Measurements from ENCODE around the gene PTMS. TPM values are rescaled to one million over a fixed set of nuclear protein-coding genes. Genes with fewer than 3 reads are reported as not detected.

The PTMS gene
- total RNA-seq, 2 experiments from 2014 or later: 7.8 to 9.8 TPM

GRCh38 chr12:6764011-6764828 is 1.9 kb upstream of the PTMS start:
- ChIA-PET CTCF (ENCODE audit: unreplicated experiment) (no interaction called here), POLR2A (interaction anchor here (1.7 kb wide), 1 partner anchor 76 kb away, joined by 6 read pairs; no protein-coding TSS in a partner anchor)
- H3K79me2 ChIP-seq (ENCODE audit: insufficient read depth, low read depth, low read length): no peaks in the 10 kb centered on the region
- TF ChIP-seq CTCF (conservative IDR thresholded peaks at IDR 0.05; ENCODE audit: low read length) (no peak), EZH2phosphoT487 (IDR thresholded peaks at IDR 0.05; ENCODE audit: borderline replicate concordance, low read depth, low read length) (no peak)
- H3K4me1 ChIP-seq (ENCODE audit: insufficient read depth, low read length, poor library complexity, severe bottlenecking): peaks cover 33% of the 10 kb centered on the region
- no peaks in the 10 kb centered on the region for H3K36me3 ChIP-seq (ENCODE audit: insufficient read depth, low read length)
- no TSS peak for BruUV-seq (replicated peaks)
- no peak overlapping the region for H3K27ac ChIP-seq (ENCODE audit: low read depth, low read length, poor library complexity, severe bottlenecking)
- H3K4me2 ChIP-seq (ENCODE audit: low read length): peak overlapping the region; percentile 68
- DNase-seq (ENCODE audit: low spot score): peak; percentile 90
- no peaks in the 10 kb centered on the region for H3K9me2 ChIP-seq (ENCODE audit: insufficient read depth, low read length)
- H3K9me3 ChIP-seq (ENCODE audit: low read length): no peaks in the 10 kb centered on the region
- no peaks in the 10 kb centered on the region for H4K20me1 ChIP-seq (ENCODE audit: insufficient read depth, low read length)
- intact Hi-C loops (cut with micrococcal nuclease; ENCODE audit: unreplicated experiment): no loop called here
- peak overlapping the region; percentile 54; the same call in 1 of the 2 replicates for H2AFZ ChIP-seq (ENCODE audit: low read length)
- peak overlapping the region; percentile 43 for H3K4me3 ChIP-seq (ENCODE audit: low read depth, low read length, poor library complexity, severe bottlenecking)

- DNase-seq (ENCODE audit: low spot score): no peak
- Histone ChIP-seq H3K36me3 (ENCODE audit: insufficient read depth, low read length) (no peaks in the 10 kb centered on the region), H3K4me2 (ENCODE audit: low read length) (peak overlapping the region; percentile 68), H3K4me1 (ENCODE audit: insufficient read depth, low read length, poor library complexity, severe bottlenecking) (peaks cover 34% of the 10 kb centered on the region), H3K9me2 (ENCODE audit: insufficient read depth, low read length) (no peaks in the 10 kb centered on the region), H2AFZ (ENCODE audit: low read length) (no peak overlapping the region), H4K20me1 (ENCODE audit: insufficient read depth, low read length) (no peaks in the 10 kb centered on the region), H3K4me3 (ENCODE audit: low read depth, low read length, poor library complexity, severe bottlenecking) (peak overlapping the region; percentile 71), H3K27ac (ENCODE audit: low read depth, low read length, poor library complexity, severe bottlenecking) (no peak overlapping the region), H3K9me3 (ENCODE audit: low read length) (no peaks in the 10 kb centered on the region), H3K79me2 (ENCODE audit: insufficient read depth, low read depth, low read length) (no peaks in the 10 kb centered on the region)
- intact Hi-C loops (cut with micrococcal nuclease; ENCODE audit: unreplicated experiment): no loop called here
- TF ChIP-seq CTCF (conservative IDR thresholded peaks at IDR 0.05; ENCODE audit: low read length): no peak
- no peak for TF ChIP-seq EZH2phosphoT487 (IDR thresholded peaks at IDR 0.05; ENCODE audit: borderline replicate concordance, low read depth, low read length)
- ChIA-PET CTCF (ENCODE audit: unreplicated experiment) (interaction anchor here (0.6 to 2.8 kb wide), 2 partner anchors 11 to 77 kb away, joined by 3 to 21 read pairs; partner anchors contain the start of gene MLF2), POLR2A (no interaction called here)
- no TSS peak for BruUV-seq (replicated peaks)
Measured at GRCh38 chr12:6765048-6765633, 1.0 kb upstream of the PTMS start.
